NCI-H82 treated with DMSO at 0.1 percent for 48 hours (cell line): ENCODE data around the gene IQGAP2.
"Not testable (repeated sequence)": the region's sequence is repeated elsewhere in the genome, so short reads cannot be mapped to it uniquely, and the experiment has no call there.

Experiments used
- DNase-seq: peaks from one replicate; lab custom pipeline; 2025; ENCODE audit not compliant: unreplicated experiment; lab: John Stamatoyannopoulos, UW

The IQGAP2 gene

GRCh38 chr5:76641514-76642120 is 238.5 kb downstream of the IQGAP2 start:
- peak; percentile 18 for DNase-seq

GRCh38 chr5:76642390-76643040 is 239.4 kb downstream of the IQGAP2 start:
- DNase-seq = no peak

GRCh38 chr5:76643371-76643770 is 240.3 kb downstream of the IQGAP2 start:
- DNase-seq = no peak

GRCh38 chr5:76649140-76649539 is 246.1 kb downstream of the IQGAP2 start:
- no peak for DNase-seq

- no peak for DNase-seq
These were observed 249.8 kb downstream of the IQGAP2 start for GRCh38 chr5:76652809-76653414.

GRCh38 chr5:76657091-76657490 is 254.0 kb downstream of the IQGAP2 start:
- no peak for DNase-seq

GRCh38 chr5:76657683-76658311 is 254.7 kb downstream of the IQGAP2 start:
- DNase-seq = no peak

GRCh38 chr5:76660360-76660759 is 257.3 kb downstream of the IQGAP2 start:
- DNase-seq = no peak

- no peak for DNase-seq
These were observed 259.4 kb downstream of the IQGAP2 start for GRCh38 chr5:76662521-76662920.

GRCh38 chr5:76663573-76663972 is 260.5 kb downstream of the IQGAP2 start:
- DNase-seq = no peak

GRCh38 chr5:76664079-76664478 is 261.0 kb downstream of the IQGAP2 start:
- no peak for DNase-seq

GRCh38 chr5:76667495-76667894 is 264.4 kb downstream of the IQGAP2 start:
- DNase-seq = no peak

- DNase-seq = no peak
These were observed 266.2 kb downstream of the IQGAP2 start for GRCh38 chr5:76669245-76669644.

GRCh38 chr5:76670508-76670907 is 267.4 kb downstream of the IQGAP2 start:
- DNase-seq = no peak

GRCh38 chr5:76672242-76672641 is 269.2 kb downstream of the IQGAP2 start:
- DNase-seq = no peak

GRCh38 chr5:76673125-76673524 is 270.0 kb downstream of the IQGAP2 start:
- no peak for DNase-seq

GRCh38 chr5:76674330-76675066 is 271.4 kb downstream of the IQGAP2 start:
- no peak for DNase-seq

- DNase-seq = no peak
These were observed 272.3 kb downstream of the IQGAP2 start for GRCh38 chr5:76675364-76675763.

- no peak for DNase-seq
These were observed 274.9 kb downstream of the IQGAP2 start for GRCh38 chr5:76677849-76678472.

- DNase-seq = no peak
These were observed 276.1 kb downstream of the IQGAP2 start for GRCh38 chr5:76679231-76679630.

GRCh38 chr5:76680826-76681225 is 277.7 kb downstream of the IQGAP2 start:
- DNase-seq = not testable (repeated sequence)
